Activated T-cell treated with anti-CD3 and anti-CD28 coated beads, Interleukin-2, amount 50 U/mL, for 72 hours (primary cell): ENCODE measurements around the gene CORO6. TPM values are rescaled to one million over a fixed set of nuclear protein-coding genes. Genes with fewer than 3 reads are reported as not detected.

Experiments used
- ATAC-seq, 2 donors: fragments of 150-1000 bp; cut with Tn5 transposase; replicated peaks in 1 of 2; 2 replicates each; pipeline ENCODE4 v1.10.0; 2021; ENCODE audit warnings: moderate library complexity in 2 of 2, mild to moderate bottlenecking in 1 of 2
- DNase-seq, 2 donors: peaks; one replicate each; pipeline ENCODE4 v3.0.0; 2021 to 2022; ENCODE audit warnings: mixed read lengths in 1 of 2
- H3K27ac Mint-ChIP-seq: one replicate; pipeline ENCODE4 v1.8.0; 2022; ENCODE audit warnings: mild to moderate bottlenecking, moderate library complexity, mixed read lengths
- H3K27me3 Mint-ChIP-seq: one replicate; pipeline ENCODE4 v1.8.0; 2022; ENCODE audit warnings: low read depth, mixed read lengths
- H3K36me3 Mint-ChIP-seq, 2 donors: one replicate each; pipeline ENCODE4 v1.8.0; 2022; ENCODE audit warnings: mixed read lengths in 2 of 2, mild to moderate bottlenecking in 1 of 2; ENCODE audit not compliant: insufficient read depth in 2 of 2
- H3K4me1 Mint-ChIP-seq: one replicate; pipeline ENCODE4 v1.8.0; 2022; ENCODE audit warnings: low read depth, mixed read lengths
- H3K4me3 Mint-ChIP-seq, 2 donors: one replicate each; pipeline ENCODE4 v1.8.0; 2022; ENCODE audit warnings: mild to moderate bottlenecking in 2 of 2, mixed read lengths in 2 of 2, moderate library complexity in 2 of 2
- H3K9me3 Mint-ChIP-seq, 2 donors: one replicate each; pipeline ENCODE4 v1.8.0; 2022; ENCODE audit warnings: mixed read lengths in 2 of 2
- total RNA-seq, 2 donors: library from RNA; stranded (reverse); gene quantifications; one replicate each; pipeline ENCODE4 v1.2.3, GENCODE V29; 2022

The CORO6 gene
- total RNA-seq, 2 donors from 2014 or later, result 10.4 to 13.9 TPM

GRCh38 chr17:29581583-29582253, 41.0 kb downstream of the CORO6 start:
- peaks cover 13 to 17% of the 10 kb centered on the region in 2 donors for H3K36me3 Mint-ChIP-seq
- H3K9me3 Mint-ChIP-seq, result no peaks in the 10 kb centered on the region
- no peaks in the 10 kb centered on the region for H3K27me3 Mint-ChIP-seq
- peaks cover 44% of the 10 kb centered on the region for H3K4me1 Mint-ChIP-seq
- H3K27ac Mint-ChIP-seq, result no peak overlapping the region
- ATAC-seq (no peak), DNase-seq (no peak)
- no peak overlapping the region for H3K4me3 Mint-ChIP-seq

- no peak overlapping the region for H3K27ac Mint-ChIP-seq
Observed at GRCh38 chr17:29579866-29580771, 42.6 kb downstream of the CORO6 start.

GRCh38 chr17:29578626-29579485, 43.9 kb downstream of the CORO6 start:
- peaks cover 13 to 18% of the 10 kb centered on the region in 2 donors for H3K36me3 Mint-ChIP-seq

More at GRCh38 chr17:29579866-29580771, 42.6 kb downstream of the CORO6 start:
- Mint-ChIP-seq H3K4me1 (peaks cover 28% of the 10 kb centered on the region), H3K4me3 (no peak overlapping the region), H3K27me3 (no peaks in the 10 kb centered on the region), H3K36me3 (peaks cover 13 to 17% of the 10 kb centered on the region in 2 donors), H3K9me3 (no peaks in the 10 kb centered on the region)
- ATAC-seq (peak; percentile 97 to 98), DNase-seq (peak; percentile 90 to 91)

GRCh38 chr17:29577385-29578211, 45.1 kb downstream of the CORO6 start:
- no peak for ATAC-seq
- no peak overlapping the region for H3K27ac Mint-ChIP-seq
- H3K27me3 Mint-ChIP-seq, result no peaks in the 10 kb centered on the region
- DNase-seq, result no peak
- H3K4me1 Mint-ChIP-seq, result peaks cover 24% of the 10 kb centered on the region
- H3K4me3 Mint-ChIP-seq, result no peak overlapping the region
- no peaks in the 10 kb centered on the region for H3K9me3 Mint-ChIP-seq
- peaks cover 7 to 11% of the 10 kb centered on the region in 2 donors for H3K36me3 Mint-ChIP-seq

More at GRCh38 chr17:29578626-29579485, 43.9 kb downstream of the CORO6 start:
- Mint-ChIP-seq H3K27ac (no peak overlapping the region), H3K27me3 (no peaks in the 10 kb centered on the region), H3K9me3 (no peaks in the 10 kb centered on the region), H3K4me1 (peaks cover 23% of the 10 kb centered on the region), H3K4me3 (no peak overlapping the region)
- DNase-seq (no peak), ATAC-seq (no peak)

GRCh38 chr17:29577001-29577370, 45.7 kb downstream of the CORO6 start:
- H3K27ac Mint-ChIP-seq, result no peak overlapping the region
- H3K4me1 Mint-ChIP-seq, result peaks cover 24% of the 10 kb centered on the region
- no peak for ATAC-seq
- no peaks in the 10 kb centered on the region for H3K9me3 Mint-ChIP-seq
- no peak for DNase-seq
- no peak overlapping the region for H3K4me3 Mint-ChIP-seq
- H3K36me3 Mint-ChIP-seq, result peaks cover 2 to 7% of the 10 kb centered on the region in 2 donors
- H3K27me3 Mint-ChIP-seq, result no peaks in the 10 kb centered on the region

GRCh38 chr17:29576214-29577000, 46.3 kb downstream of the CORO6 start:
- DNase-seq (no peak), ATAC-seq (no peak)
- Mint-ChIP-seq H3K36me3 (peaks cover 2 to 7% of the 10 kb centered on the region in 2 donors), H3K4me1 (peaks cover 24% of the 10 kb centered on the region), H3K9me3 (no peaks in the 10 kb centered on the region), H3K4me3 (no peak overlapping the region), H3K27me3 (no peaks in the 10 kb centered on the region), H3K27ac (no peak overlapping the region)

- Mint-ChIP-seq H3K4me3 (no peak overlapping the region), H3K4me1 (peaks cover 23% of the 10 kb centered on the region), H3K27me3 (no peaks in the 10 kb centered on the region), H3K27ac (no peak overlapping the region), H3K36me3 (peaks cover 2 to 8% of the 10 kb centered on the region in 2 donors), H3K9me3 (no peaks in the 10 kb centered on the region)
- DNase-seq (no peak), ATAC-seq (no peak)
Observed at GRCh38 chr17:29575511-29576213, 47.0 kb downstream of the CORO6 start.

GRCh38 chr17:29574732-29575510, 47.8 kb downstream of the CORO6 start:
- H3K4me3 Mint-ChIP-seq, result no peak overlapping the region
- peaks cover 18% of the 10 kb centered on the region for H3K4me1 Mint-ChIP-seq
- ATAC-seq (no peak), DNase-seq (no peak)
- no peak overlapping the region for H3K27ac Mint-ChIP-seq
- H3K9me3 Mint-ChIP-seq, result no peaks in the 10 kb centered on the region
- peaks cover 0 to 7% of the 10 kb centered on the region in 2 donors for H3K36me3 Mint-ChIP-seq
- H3K27me3 Mint-ChIP-seq, result no peaks in the 10 kb centered on the region

GRCh38 chr17:29573871-29574731, 48.6 kb downstream of the CORO6 start:
- H3K9me3 Mint-ChIP-seq, result no peaks in the 10 kb centered on the region
- ATAC-seq (no peak), DNase-seq (no peak)
- H3K4me3 Mint-ChIP-seq, result no peak overlapping the region
- H3K36me3 Mint-ChIP-seq, result peaks cover 0 to 6% of the 10 kb centered on the region in 2 donors
- peaks cover 20% of the 10 kb centered on the region for H3K4me1 Mint-ChIP-seq
- H3K27me3 Mint-ChIP-seq, result no peaks in the 10 kb centered on the region
- H3K27ac Mint-ChIP-seq, result no peak overlapping the region

GRCh38 chr17:29573558-29573869, 49.2 kb downstream of the CORO6 start:
- DNase-seq (no peak), ATAC-seq (no peak)
- no peak overlapping the region for H3K4me3 Mint-ChIP-seq
- no peaks in the 10 kb centered on the region for H3K9me3 Mint-ChIP-seq
- peaks cover 22% of the 10 kb centered on the region for H3K4me1 Mint-ChIP-seq
- no peaks in the 10 kb centered on the region for H3K27me3 Mint-ChIP-seq
- no peak overlapping the region for H3K27ac Mint-ChIP-seq
- H3K36me3 Mint-ChIP-seq, result peaks cover 0 to 5% of the 10 kb centered on the region in 2 donors
